HG03064 (cell line): Measurements from ENCODE around the gene PYCARD.
"Not testable (repeated sequence)": the region's sequence is repeated elsewhere in the genome, so short reads cannot be mapped to it uniquely, and the experiment has no call there.

Source experiments
- ATAC-seq: cut with Tn5 transposase; IDR thresholded peaks from one replicate; pipeline ENCODE4 v1.9.1; 2021; ENCODE audit warnings: low read depth; ENCODE audit not compliant: unreplicated experiment

PYCARD gene

GRCh38 chr16:31202414-31203375 lies at the start of gene PYCARD:
Gene PYCARD, minus strand, starts transcription at chr16:31202760. Its CDS starts 70 bp downstream, at chr16:31202690.
- peak; percentile 36 for ATAC-seq

DNA sequence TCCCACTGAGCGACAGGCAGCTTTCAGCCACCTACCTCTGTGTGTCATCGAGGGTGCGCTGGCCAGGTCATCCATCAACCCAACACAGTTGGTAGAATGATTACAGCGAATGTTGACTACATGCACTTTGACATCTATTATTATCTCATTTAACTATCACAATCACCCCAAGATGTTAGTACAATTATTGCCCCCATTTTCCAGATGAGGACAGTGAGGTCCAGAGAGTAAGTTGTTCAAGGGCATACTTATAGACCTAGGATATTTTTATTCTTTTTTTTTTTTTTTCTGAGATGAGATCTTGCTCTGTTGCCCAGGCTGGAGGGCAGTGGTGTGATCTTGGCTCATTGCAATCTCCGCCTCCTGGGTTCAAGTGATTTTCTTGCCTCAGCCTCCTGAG lies 48.9 kb upstream of the PYCARD start:
- ATAC-seq = no peak

- no peak for ATAC-seq
Observed at GRCh38 chr16:31250782-31251384, 48.3 kb upstream of the PYCARD start.

GRCh38 chr16:31248344-31248743 lies 45.8 kb upstream of the PYCARD start:
- no peak for ATAC-seq

DNA sequence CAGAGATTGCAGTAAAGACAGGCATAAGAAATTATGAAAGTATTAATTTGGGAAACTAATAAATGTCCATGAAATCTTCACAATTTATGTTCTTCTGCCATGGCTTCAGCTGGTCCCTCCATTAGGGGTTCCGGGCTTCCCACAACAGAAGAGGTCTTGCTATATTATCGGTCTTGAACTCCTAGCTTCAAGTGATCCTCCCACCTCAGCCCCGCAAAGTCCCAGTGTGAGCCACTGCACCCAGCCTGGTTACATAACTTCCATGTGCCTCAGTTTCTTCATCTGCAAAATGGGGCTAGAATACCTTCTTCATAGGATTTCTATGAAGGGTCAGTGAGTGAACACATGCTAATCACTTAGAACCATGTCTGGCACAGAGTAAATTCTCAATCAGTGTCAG lies 43.7 kb upstream of the PYCARD start:
- ATAC-seq = no peak

DNA sequence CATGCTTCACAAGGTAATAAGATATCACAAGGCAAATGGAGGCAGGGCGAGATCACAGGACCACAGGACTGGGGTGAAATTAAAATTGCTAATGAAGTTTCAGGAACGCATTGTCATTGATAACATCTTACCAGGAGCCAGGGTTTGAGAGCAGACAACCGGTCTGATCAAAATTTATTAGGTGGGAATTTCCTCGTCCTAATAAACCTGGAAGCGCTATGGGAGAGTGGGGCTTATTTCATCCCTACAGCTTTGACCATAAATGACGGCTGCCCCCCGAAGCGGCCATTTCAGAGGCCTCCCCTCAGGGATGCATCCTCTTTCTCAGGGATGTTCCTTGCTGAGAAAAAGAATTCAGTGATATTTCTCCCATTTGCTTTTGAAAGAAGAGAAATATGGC lies 43.0 kb upstream of the PYCARD start:
- ATAC-seq = not testable (repeated sequence)

DNA sequence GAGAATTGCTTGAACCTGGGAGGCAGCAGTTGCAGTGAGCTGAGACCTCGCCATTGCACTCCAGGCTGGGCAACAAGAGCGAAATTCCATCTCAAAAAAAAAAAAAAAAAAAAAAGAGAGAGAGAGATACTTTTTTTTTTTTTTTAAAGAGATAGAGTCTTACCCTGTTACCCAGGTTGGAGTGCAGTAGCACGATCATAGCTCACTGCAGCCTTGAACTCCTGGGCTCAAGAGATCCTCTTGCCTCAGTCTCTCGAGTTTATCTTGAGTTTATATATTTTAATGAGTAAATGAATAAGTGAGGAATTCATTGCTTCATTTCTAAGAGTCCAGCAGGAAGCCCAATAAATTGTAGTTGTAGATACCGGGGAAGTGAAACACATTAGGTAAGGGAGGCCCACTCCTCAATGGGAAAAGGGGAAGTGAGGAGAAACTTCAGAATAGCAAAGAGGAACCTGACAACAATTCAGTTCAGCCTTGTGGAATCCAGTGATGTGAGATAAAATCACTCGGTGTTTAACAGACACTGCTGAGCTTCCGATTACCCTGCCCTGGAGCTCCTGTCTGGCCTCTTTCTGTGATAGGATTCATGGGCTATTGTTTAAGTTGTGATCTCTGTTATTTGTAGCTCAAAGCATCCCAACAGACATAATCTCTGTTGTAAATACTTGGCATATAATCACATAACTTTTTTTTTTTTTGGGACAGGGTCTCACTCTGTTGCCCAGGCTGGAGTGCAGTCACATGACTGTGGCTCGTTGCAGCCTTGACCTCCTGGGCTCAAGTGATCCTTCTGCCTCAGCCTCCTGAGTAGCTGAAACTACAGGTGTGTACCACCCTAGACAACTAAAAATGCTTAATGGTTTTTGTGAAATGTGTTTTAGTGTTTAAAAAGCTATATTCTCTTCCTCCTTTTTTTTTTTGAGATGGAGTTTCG lies 41.4 kb upstream of the PYCARD start:
- no peak for ATAC-seq

DNA sequence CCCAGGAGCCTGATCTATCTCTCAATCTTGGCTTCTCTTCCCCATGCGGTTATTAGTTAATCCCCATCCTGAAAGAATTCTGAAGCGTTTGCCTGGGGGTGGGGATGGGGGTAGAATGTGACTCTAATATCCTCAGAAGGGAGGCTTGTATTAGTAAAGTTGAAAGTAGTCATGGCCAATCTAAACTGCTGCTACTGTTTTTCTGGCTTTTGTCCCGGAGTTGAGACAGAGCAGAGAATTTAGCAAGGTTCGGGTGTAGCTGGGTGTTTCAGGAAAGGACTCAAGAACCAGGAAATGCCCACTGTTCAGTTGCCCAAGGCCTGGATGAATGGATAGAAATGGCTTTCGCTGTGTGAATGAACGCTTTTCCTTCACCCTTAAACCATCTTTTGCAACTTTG lies 39.6 kb upstream of the PYCARD start:
- no peak for ATAC-seq

- ATAC-seq = no peak
Observed at GRCh38 chr16:31238041-31238440, 35.5 kb upstream of the PYCARD start.

DNA sequence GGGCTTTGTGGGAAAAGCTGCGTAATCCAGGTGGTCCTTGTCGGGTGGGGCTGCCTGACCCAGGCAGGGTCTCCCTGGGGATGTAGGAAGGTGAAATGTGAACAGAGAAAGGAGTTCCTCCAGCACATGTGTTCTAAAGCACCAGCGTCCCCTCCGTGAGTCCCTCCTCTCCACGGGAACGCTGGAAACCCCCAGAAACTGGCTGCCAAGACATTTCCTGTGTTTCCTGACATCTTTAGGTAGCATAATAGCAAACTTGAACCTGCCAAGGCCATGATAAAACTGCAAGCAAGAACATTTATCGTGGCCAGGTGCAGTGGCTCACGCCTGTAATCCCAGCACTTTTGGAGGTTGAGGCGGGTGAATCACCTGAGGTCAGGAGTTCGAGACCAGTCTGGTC lies 26.9 kb upstream of the PYCARD start:
- no peak for ATAC-seq

DNA sequence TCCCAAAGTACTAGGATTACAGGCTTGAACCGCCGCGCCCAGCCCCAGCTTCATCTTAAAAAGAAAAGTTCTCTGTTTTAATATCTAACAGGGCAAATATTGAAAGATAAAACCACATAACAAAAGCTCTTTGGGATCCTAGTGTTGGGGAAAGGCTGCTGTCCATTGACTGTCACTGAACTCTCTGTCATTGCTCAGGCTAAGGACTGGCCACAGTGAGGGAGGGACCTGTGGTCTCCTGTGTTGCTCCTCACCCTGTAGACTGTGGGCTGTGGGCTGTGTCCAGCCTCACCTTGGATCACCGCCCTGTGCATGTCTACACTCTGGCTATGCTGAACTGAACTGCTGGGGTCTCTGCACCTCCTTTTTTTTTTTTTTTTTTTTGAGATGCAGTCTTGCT lies 25.6 kb upstream of the PYCARD start:
- no peak for ATAC-seq

DNA sequence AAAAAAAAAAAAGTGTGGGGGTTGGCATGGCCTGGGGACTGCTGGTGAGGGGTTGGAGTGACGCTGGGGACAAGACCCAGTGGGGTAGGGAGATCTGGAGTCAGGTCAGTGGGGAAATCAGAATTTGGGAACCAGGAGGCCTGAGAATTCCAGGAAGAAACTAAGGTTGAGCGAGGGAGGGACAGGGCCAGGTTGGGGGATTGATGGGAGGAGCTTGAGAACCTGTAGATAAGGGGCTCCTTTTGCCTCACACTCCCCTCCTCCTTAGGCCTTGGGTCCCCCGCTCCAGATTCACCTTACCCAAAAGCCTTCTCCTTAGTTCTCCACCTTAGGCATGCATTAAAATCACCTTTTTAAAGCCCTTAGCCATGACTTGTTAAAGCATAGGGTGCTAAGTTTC lies 22.6 kb upstream of the PYCARD start:
- ATAC-seq = no peak

DNA sequence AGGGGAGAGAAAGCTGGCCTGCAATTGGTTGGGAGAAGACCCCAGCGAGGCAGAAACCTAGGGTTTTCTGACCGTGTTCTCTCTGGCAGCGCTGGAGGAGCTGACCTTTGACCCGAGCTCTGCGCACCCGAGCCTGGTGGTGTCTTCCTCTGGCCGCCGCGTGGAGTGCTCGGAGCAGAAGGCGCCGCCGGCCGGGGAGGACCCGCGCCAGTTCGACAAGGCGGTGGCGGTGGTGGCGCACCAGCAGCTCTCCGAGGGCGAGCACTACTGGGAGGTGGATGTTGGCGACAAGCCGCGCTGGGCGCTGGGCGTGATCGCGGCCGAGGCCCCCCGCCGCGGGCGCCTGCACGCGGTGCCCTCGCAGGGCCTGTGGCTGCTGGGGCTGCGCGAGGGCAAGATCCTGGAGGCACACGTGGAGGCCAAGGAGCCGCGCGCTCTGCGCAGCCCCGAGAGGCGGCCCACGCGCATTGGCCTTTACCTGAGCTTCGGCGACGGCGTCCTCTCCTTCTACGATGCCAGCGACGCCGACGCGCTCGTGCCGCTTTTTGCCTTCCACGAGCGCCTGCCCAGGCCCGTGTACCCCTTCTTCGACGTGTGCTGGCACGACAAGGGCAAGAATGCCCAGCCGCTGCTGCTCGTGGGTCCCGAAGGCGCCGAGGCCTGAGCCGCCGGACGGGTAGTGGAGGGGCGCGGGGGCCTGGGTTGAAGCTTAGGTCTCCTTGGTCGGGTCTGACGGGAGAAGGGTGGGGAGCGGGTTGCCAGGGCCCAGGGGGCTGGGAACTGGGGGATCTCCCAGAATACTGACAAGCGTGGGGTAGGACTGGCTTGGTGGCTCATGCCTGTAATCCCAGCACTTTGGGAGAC lies 21.8 kb upstream of the PYCARD start:
- ATAC-seq = no peak

DNA sequence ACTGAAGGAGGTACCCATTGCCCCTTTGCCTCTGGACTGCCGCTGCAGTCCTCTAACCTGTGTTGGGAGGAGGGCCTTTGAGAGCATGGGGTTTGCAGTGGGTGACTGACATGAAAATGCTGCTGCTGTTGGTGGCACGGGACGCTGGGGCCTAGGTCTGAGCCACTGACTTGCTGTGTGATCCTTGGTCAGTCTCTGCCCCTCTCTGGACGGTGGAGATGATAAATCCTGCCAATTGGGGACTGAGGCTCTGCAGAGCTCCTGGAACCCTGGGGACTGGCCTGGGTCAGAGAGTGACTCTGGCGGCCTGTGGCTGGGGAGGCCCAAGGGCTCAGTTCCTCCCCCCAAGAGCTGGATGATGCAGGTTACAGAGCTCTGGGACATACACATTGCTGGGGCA lies 20.5 kb upstream of the PYCARD start:
- ATAC-seq = no peak

DNA sequence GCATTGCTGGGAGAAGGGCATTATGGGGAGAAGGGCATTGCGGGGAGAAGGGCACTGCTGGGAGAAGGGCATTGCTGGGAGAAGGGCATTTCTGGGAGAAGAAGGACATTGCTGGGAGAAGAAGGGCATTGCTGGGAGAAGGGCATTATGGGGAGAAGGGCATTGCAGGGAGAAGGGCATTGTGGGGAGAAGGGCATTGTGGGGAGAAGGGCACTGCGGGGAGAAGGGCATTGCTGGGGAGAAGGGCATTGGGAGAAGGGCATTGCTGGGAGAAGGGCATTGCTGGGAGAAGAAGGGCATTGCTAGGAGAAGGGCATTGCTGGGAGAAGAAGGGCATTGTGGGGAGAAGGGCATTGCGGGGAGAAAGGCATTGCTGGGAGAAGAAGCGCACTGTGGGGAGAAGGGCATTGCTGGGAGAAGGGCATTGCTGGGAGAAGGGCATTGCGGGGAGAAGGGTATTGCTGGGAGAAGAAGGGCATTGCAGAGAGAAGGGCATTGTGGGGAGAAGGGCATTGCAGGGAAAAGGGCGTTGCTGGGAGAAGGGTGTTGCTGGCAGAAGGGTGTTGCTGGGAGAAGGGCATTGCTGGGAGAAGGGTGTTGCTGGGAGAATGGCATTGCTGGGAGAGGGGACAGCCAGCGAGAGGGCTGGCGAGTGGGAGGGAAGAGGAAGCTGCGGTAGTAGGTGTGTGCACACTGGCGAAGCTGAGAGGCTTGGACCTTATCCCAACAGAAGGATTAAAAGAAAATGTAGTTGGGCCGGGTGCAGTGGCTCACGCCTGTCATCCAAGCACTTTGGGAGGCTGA lies 19.0 kb upstream of the PYCARD start:
- no peak for ATAC-seq

- no peak for ATAC-seq
Observed at GRCh38 chr16:31219154-31219741, 16.7 kb upstream of the PYCARD start.

GRCh38 chr16:31217136-31217530 lies 14.6 kb upstream of the PYCARD start:
- ATAC-seq = no peak

GRCh38 chr16:31216422-31217135 lies 14.0 kb upstream of the PYCARD start, which contains the start of gene PYDC1:
Gene PYDC1, minus strand, starts transcription at chr16:31217135. Its CDS starts 107 bp downstream, at chr16:31217028.
- ATAC-seq = no peak
